Loucy (cell line): ENCODE results near the gene EDC4.

ENCODE experiments used
- EZH2phosphoT487 ChIP-seq: fragments of 200-600 bp; IDR thresholded peaks from 2 replicates; pipeline ENCODE4 v1.6.1; 2018; ENCODE audit warnings: antibody characterized with exemption, mild to moderate bottlenecking, moderate library complexity, borderline replicate concordance
- TF ChIP-seq, protein P1 (sequence below): fragments of 200-600 bp; sonication (generic); conservative IDR thresholded peaks from 2 replicates; pipeline ENCODE4 v1.5.1; 2014; ENCODE audit warnings: mild to moderate bottlenecking, antibody characterized with exemption, low read length

DNA sequence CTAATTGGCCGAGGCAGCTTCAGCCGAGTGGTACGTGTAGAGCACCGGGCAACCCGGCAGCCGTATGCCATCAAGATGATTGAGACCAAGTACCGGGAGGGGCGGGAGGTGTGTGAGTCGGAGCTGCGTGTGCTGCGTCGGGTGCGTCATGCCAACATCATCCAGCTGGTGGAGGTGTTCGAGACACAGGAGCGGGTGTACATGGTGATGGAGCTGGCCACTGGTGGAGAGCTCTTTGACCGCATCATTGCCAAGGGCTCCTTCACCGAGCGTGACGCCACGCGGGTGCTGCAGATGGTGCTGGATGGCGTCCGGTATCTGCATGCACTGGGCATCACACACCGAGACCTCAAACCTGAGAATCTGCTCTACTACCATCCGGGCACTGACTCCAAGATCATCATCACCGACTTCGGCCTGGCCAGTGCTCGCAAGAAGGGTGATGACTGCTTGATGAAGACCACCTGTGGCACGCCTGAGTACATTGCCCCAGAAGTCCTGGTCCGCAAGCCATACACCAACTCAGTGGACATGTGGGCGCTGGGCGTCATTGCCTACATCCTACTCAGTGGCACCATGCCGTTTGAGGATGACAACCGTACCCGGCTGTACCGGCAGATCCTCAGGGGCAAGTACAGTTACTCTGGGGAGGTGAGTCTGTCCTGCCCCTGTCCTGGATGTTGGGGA is 36.3 kb downstream of the EDC4 start:
- TF ChIP-seq, protein P1, sequence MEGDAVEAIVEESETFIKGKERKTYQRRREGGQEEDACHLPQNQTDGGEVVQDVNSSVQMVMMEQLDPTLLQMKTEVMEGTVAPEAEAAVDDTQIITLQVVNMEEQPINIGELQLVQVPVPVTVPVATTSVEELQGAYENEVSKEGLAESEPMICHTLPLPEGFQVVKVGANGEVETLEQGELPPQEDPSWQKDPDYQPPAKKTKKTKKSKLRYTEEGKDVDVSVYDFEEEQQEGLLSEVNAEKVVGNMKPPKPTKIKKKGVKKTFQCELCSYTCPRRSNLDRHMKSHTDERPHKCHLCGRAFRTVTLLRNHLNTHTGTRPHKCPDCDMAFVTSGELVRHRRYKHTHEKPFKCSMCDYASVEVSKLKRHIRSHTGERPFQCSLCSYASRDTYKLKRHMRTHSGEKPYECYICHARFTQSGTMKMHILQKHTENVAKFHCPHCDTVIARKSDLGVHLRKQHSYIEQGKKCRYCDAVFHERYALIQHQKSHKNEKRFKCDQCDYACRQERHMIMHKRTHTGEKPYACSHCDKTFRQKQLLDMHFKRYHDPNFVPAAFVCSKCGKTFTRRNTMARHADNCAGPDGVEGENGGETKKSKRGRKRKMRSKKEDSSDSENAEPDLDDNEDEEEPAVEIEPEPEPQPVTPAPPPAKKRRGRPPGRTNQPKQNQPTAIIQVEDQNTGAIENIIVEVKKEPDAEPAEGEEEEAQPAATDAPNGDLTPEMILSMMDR, result no peak
- no peak for TF ChIP-seq EZH2phosphoT487
